Common myeloid progenitor, CD34-positive (primary cell): ENCODE results near the gene UBE3B.
A peak's percentile ranks its signal among the peaks of the same experiment; 100 is the strongest.
"Not testable (repeated sequence)": the region's sequence is repeated elsewhere in the genome, so short reads cannot be mapped to it uniquely, and the experiment has no call there.

Experiments used
- CTCF ChIA-PET: fragments of 350-600 bp; sonication (Branson Sonifier 250); formaldehyde crosslinking; loops from one replicate; lab custom pipeline; 2021; ENCODE audit warnings: antibody characterized with exemption; lab: Charles Lee
- POLR2A ChIA-PET: fragments of 350-600 bp; sonication (Branson Sonifier 250); formaldehyde crosslinking; loops from one replicate; lab custom pipeline; 2021; ENCODE audit warnings: antibody characterized with exemption; lab: Charles Lee
- DNase-seq, 3 donors: peaks; one replicate each; pipeline versions ENCODE4 v3.0.0 to v3.0.0-alpha.2; 2013
- H3K27ac ChIP-seq, 2 experiments: 1 replicate in 1 of 2; 2 replicates in 1 of 2; pipeline ENCODE4 v1.7.0; 2013; ENCODE audit warnings: inconsistent platforms in 2 of 2, low read length in 2 of 2, mild to moderate bottlenecking in 2 of 2, low read depth in 1 of 2, moderate library complexity in 1 of 2; ENCODE audit not compliant: severe bottlenecking in 2 of 2, insufficient read depth in 1 of 2, poor library complexity in 1 of 2
- H3K27me3 ChIP-seq, 5 experiments: replicated peaks in 2 of 5; 1 replicate in 3 of 5; 2 replicates in 2 of 5; pipeline versions ENCODE4 v1.6.1 to v1.7.0; 2013; ENCODE audit warnings: low read length in 4 of 5, mild to moderate bottlenecking in 2 of 5, moderate library complexity in 2 of 5, inconsistent platforms in 1 of 5; ENCODE audit not compliant: insufficient read depth in 5 of 5, control insufficient read depth in 4 of 5
- H3K36me3 ChIP-seq, 4 experiments: 1 replicate in 2 of 4; 2 replicates in 2 of 4; pipeline versions ENCODE4 v1.6.1 to v1.7.0; 2013; ENCODE audit warnings: low read length in 3 of 4, control low read depth in 1 of 4, mild to moderate bottlenecking in 1 of 4; ENCODE audit not compliant: control insufficient read depth in 4 of 4, insufficient read depth in 4 of 4
- H3K4me1 ChIP-seq, 4 experiments: 1 replicate in 3 of 4; 2 replicates in 1 of 4; pipeline versions ENCODE4 v1.6.1 to v1.7.1; 2013; ENCODE audit warnings: low read length in 3 of 4, mild to moderate bottlenecking in 3 of 4, control low read depth in 1 of 4, inconsistent platforms in 1 of 4, moderate library complexity in 1 of 4; ENCODE audit not compliant: control insufficient read depth in 4 of 4, insufficient read depth in 4 of 4; ENCODE audit errors: control extremely low read depth in 1 of 4
- H3K4me3 ChIP-seq, 7 experiments: 1 replicate in 4 of 7; 2 replicates in 3 of 7; pipeline versions ENCODE4 v1.5.1 to v1.7.0; 2013; ENCODE audit warnings: mild to moderate bottlenecking in 7 of 7, low read length in 6 of 7, moderate library complexity in 6 of 7, inconsistent platforms in 2 of 7, low read depth in 2 of 7, control low read depth in 1 of 7; ENCODE audit not compliant: insufficient read depth in 4 of 7, control insufficient read depth in 1 of 7; ENCODE audit errors: extremely low read depth in 1 of 7
- H3K9me3 ChIP-seq, 5 experiments: 1 replicate in 4 of 5; 2 replicates in 1 of 5; pipeline versions ENCODE4 v1.6.1 to v1.7.1; 2013; ENCODE audit warnings: low read length in 4 of 5, mild to moderate bottlenecking in 2 of 5, inconsistent platforms in 1 of 5, low read depth in 1 of 5, moderate library complexity in 1 of 5; ENCODE audit not compliant: control insufficient read depth in 4 of 5, insufficient read depth in 2 of 5; ENCODE audit errors: control extremely low read depth in 1 of 5
- WGBS: methylation state at CpG from one replicate; pipeline ENCODE4 v1.1.5; 2013; ENCODE audit not compliant: insufficient coverage; 5-methylcytosine and 5-hydroxymethylcytosine counted together

Gene UBE3B

DNA sequence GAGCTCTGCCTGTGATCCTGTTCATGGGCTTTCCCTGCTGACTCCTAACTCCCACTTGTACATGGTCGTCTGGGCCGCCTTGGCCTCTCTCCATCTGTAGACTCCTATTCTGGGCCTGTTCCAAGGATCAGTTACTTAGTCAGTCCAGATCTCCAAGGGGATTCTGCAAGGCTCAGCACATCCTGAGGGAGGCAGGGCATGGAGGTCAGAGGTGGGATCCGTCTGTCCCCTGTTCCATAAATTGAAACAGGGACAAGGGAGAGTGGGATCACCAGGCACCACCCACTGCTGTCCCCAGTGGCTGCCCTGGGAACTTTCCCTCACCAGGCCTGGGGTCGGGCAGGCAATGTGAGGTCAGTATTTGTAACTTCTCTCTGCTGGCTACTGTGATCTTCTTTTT is 43.8 kb upstream of the UBE3B start:
- POLR2A ChIA-PET: no interaction called here
- WGBS: 96% methylated on average over 4 of the region's 4 CpGs
- Histone ChIP-seq H3K27ac (no peak overlapping the region), H3K27me3 (no peaks in the 10 kb centered on the region), H3K36me3 (no peaks in the 10 kb centered on the region), H3K9me3 (no peaks in the 10 kb centered on the region), H3K4me3 (no peak overlapping the region), H3K4me1 (peaks cover 0 to 7% (median 2%) of the 10 kb centered on the region in 4 experiments)
- CTCF ChIA-PET: interaction anchor here (0.9 to 2.4 kb wide), 11 partner anchors 8 to 344 kb away, joined by 3 to 11 read pairs (median 7); no protein-coding TSS in a partner anchor
- no peak for DNase-seq

DNA sequence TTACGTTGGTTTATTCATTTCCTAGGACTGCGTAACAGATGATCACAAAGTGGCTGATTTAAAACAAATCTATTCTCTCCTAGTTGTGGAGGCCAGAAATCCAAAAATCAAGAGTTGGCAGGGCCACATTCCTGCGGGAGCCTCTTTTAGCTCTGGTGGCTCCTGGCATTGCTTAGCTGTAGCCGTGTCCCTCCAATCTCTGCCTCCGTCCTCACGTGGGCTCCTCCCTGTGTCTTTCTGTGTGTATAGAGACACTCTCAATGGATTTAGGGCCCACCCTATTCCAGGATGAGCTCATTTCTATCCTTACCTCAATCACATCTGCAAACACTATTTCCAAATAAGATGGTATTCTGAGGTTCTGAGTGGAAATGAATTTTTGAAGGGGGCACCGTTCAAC is 42.9 kb upstream of the UBE3B start:
- 89% methylated on average over 5 of the region's 7 CpGs for WGBS

DNA sequence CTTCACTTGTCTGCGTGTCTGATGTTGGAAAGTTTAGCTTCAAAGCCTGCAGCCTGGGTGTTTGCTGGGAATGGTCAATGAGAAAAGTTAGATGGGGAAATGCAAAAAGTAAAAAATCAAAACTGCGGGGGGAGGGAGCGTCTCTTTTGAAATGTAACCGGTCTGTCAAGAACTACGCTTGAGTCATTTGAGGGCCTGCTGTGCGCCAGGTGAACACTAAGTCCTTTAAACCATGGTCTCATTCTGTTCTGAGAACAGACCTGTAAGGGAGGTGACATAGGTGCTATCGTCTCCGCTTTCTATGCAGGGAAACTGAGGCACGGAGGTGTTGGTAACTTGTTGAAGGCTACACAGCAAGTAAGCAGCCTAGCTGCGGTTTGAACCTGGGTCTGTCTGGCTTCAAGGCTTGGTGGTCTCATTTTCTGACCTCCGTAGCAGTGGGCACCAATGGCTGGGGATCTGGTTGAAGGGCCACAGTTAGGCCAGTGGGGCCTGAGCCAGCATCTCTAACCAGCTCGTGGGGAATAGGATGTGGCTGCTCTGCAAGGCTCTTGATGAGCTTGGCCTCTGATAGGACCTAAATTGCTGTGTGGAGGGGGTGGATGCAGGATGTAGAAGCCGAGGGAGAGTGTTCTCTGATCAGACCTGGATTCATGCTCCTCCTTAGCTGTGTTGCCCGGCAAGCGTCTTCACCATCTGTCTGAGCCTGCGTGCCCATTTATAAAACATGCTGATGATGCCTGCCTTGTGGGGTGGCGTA is 41.8 kb upstream of the UBE3B start:
- Histone ChIP-seq H3K27me3 (no peaks in the 10 kb centered on the region), H3K9me3 (no peaks in the 10 kb centered on the region), H3K4me1 (peaks cover 0 to 7% (median 2%) of the 10 kb centered on the region in 4 experiments), H3K27ac (no peak overlapping the region), H3K36me3 (no peaks in the 10 kb centered on the region), H3K4me3 (no peak overlapping the region)
- ChIA-PET CTCF (interaction anchor here (1.1 to 1.4 kb wide), 2 partner anchors 20 to 102 kb away, joined by 3 read pairs; no protein-coding TSS in a partner anchor), POLR2A (no interaction called here)
- DNase-seq: no peak
- WGBS: 95% methylated on average over 12 of the region's 17 CpGs

More for the DNA sequence above, 42.9 kb upstream of the UBE3B start:
- H3K36me3 ChIP-seq: no peaks in the 10 kb centered on the region
- H3K27ac ChIP-seq: no peak overlapping the region
- H3K4me3 ChIP-seq: no peak overlapping the region
- CTCF ChIA-PET: interaction anchor here (0.9 to 2.4 kb wide), 7 partner anchors 13 to 103 kb away, joined by 3 to 11 read pairs (median 3); no protein-coding TSS in a partner anchor
- no peak for DNase-seq
- H3K9me3 ChIP-seq: no peaks in the 10 kb centered on the region
- peaks cover 0 to 7% (median 2%) of the 10 kb centered on the region in 4 experiments for H3K4me1 ChIP-seq
- no peaks in the 10 kb centered on the region for H3K27me3 ChIP-seq
- POLR2A ChIA-PET: no interaction called here

- DNase-seq: no peak
- POLR2A ChIA-PET: no interaction called here
- 96% methylated on average over 5 of the region's 7 CpGs for WGBS
Measured at GRCh38 chr12:109436188-109436560, 41.3 kb upstream of the UBE3B start.

DNA sequence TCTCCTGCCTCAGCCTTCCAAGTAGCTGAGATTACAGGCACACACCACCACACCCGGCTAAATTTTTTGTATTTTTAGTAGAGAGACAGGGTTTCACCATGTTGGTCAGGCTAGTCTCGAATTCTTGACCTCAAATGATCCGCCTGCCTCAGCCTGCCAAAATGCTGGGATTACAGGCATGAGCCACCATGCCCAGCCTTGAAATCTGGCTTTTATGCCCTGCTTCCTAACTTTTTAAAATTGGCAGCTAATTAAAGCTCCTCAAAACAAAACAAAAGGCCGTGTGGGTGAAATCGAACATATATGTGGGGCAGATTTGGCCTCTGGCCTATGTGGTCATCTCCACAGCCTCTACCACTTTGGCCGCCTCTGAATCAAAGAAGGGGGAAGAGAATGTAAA is 38.3 kb upstream of the UBE3B start:
- Histone ChIP-seq H3K36me3 (no peaks in the 10 kb centered on the region), H3K4me1 (no peaks in the 10 kb centered on the region), H3K4me3 (no peak overlapping the region), H3K27ac (no peak overlapping the region), H3K27me3 (no peaks in the 10 kb centered on the region), H3K9me3 (no peaks in the 10 kb centered on the region)
- WGBS: 95% methylated on average over 4 of the region's 6 CpGs
- POLR2A ChIA-PET: no interaction called here
- DNase-seq: no peak
- CTCF ChIA-PET: interaction anchor here (0.7 to 1.2 kb wide), 3 partner anchors 9 to 18 kb away, joined by 3 to 4 read pairs (median 3); no protein-coding TSS in a partner anchor

More at GRCh38 chr12:109436188-109436560, 41.3 kb upstream of the UBE3B start:
- H3K27me3 ChIP-seq: no peaks in the 10 kb centered on the region
- CTCF ChIA-PET: no interaction called here
- H3K27ac ChIP-seq: no peak overlapping the region
- H3K4me3 ChIP-seq: no peak overlapping the region
- peaks cover 0 to 7% (median 2%) of the 10 kb centered on the region in 4 experiments for H3K4me1 ChIP-seq
- H3K9me3 ChIP-seq: no peaks in the 10 kb centered on the region
- no peaks in the 10 kb centered on the region for H3K36me3 ChIP-seq

DNA sequence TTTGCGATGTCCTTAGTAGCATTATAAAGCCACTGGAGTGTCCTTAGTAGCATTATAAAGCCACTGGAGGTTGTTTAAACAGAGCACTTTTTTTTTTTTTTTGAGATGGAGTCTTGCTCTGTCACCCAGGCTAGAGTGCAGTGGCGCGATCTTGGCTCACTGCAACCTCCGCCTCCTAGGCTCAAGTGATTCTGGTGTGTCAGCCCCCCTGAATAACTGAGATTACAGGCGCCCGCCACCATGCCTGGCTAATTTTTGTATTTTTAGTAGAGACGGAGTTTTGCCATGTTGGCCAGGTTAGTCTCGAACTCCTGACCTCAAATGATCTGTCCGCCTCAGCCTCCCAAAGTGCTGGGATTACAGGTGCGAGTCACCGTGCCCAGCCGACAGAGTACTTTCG is 37.5 kb upstream of the UBE3B start:
- over 99% methylated on average over 13 of the region's 13 CpGs for WGBS

DNA sequence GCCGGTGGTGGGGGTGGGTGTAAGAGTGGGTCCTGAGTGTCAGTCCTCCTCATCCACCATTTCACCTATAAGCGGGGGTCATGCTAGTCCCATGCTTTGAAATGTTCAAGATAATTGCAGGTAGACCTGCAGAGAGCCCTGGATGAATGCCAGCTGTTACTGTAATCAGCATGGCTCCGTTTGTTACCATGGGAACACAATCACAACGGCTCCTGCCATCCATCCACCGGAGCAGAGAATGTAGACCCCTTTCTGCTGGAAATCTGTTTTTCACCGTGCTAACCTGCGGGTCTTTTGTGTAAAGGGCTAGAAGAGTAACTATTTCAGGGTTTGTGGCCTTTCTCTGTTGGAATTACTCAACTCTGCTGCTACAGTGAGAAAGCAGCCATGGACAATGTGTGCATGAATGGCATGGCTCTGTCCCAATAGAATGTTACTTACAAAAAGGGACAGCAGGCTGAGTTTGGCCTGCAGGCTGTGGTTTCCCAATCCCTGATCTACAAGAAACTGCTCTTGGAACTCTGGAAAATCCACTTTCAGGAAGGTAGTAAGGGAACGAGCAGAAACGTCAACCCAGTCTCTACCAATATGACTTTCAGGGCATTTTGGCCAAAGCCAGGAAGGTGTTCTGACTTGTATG is 36.5 kb upstream of the UBE3B start:
- peak overlapping the region in 1 of 2 experiments; percentile 8 for H3K27ac ChIP-seq
- H3K4me3 ChIP-seq: no peak overlapping the region

More for the DNA sequence above, 37.5 kb upstream of the UBE3B start:
- H3K4me3 ChIP-seq, POLR2A ChIA-PET, DNase-seq, H3K27ac ChIP-seq, H3K9me3 ChIP-seq, H3K4me1 ChIP-seq, H3K27me3 ChIP-seq, H3K36me3 ChIP-seq: not testable (repeated sequence)
- CTCF ChIA-PET: interaction anchor here (1.2 to 1.4 kb wide), 2 partner anchors 10 to 14 kb away, joined by 3 to 4 read pairs; no protein-coding TSS in a partner anchor

More for the DNA sequence above, 36.5 kb upstream of the UBE3B start:
- Histone ChIP-seq H3K36me3 (peaks cover 0 to 4% (median 2%) of the 10 kb centered on the region in 4 experiments), H3K27me3 (no peaks in the 10 kb centered on the region), H3K9me3 (no peaks in the 10 kb centered on the region), H3K4me1 (no peaks in the 10 kb centered on the region)
- POLR2A ChIA-PET: no interaction called here
- WGBS: 94% methylated on average over 7 of the region's 9 CpGs
- CTCF ChIA-PET: interaction anchor here (1.4 to 2.0 kb wide), 2 partner anchors 8 to 13 kb away, joined by 4 to 5 read pairs; no protein-coding TSS in a partner anchor
- no peak for DNase-seq
